Stimulated activated CD4-positive, alpha-beta T cell treated with anti-CD3 and anti-CD28 coated beads, Interleukin-1b, Interleukin-23, amount 100 ng/mL, for 24 hours (primary cell): ENCODE data around the gene SDCBP2.

Experiments used
- DNase-seq, 4 experiments: peaks; one replicate each; pipeline ENCODE4 v3.0.0-alpha.2; 2020; ENCODE audit warnings: low read depth in 4 of 4, low spot score in 1 of 4

The SDCBP2 gene

DNA sequence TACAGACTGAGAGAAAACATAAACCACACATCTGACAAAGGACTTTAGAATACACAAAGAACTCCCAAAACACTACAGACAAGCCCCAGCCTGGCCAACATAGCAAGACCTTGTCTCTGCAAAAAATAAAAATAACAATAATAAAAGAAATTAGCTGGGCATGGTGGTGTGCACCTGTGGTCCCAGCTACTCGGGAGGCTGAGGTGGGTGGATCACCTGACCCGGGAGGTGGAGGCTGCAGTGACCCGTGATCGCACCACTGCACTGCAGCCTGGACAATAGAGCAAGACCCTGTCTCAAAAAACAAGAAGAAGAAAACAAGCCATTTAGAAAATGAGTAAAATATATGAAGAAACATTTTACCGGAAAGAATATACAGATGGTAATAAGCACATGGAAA, 13.1 kb downstream of the SDCBP2 start:
- no peak for DNase-seq

DNA sequence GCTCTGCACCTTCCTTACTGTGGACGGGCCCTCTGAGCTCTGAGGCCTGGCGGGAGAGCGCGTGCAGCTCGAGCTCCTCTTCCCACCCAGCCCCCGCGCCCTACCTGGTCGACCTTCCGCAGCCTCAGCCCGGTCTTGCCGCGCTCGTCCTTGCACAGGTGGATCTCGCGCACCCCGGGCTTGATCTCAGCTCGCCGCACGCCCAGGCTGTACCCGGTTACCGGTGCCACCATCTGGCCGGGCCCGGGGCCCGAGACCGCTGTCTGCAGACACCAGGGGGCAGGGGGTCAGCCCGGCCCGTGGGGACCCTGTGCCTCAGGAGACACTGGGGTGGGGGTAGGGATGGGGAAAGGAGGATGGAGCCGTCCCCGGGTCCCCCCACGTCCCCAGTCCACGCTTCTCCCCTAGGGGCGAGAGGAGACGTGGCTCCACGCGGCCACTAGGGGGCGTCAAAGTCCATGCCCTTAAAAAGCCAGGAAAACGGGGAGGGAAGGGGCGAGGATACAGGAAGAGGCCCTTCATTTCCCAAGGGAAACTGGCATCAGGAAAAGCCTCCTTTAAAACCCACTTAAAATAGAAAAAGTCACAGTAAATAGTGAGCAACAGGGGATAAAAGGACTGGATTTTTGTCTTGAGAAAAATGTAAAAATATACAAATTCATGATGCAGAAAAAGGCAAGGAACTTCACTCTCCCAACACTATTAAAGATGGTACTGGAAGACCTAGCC, 15.5 kb downstream of the SDCBP2 start:
- peak; percentile 38 to 52 (median 49) for DNase-seq

DNA sequence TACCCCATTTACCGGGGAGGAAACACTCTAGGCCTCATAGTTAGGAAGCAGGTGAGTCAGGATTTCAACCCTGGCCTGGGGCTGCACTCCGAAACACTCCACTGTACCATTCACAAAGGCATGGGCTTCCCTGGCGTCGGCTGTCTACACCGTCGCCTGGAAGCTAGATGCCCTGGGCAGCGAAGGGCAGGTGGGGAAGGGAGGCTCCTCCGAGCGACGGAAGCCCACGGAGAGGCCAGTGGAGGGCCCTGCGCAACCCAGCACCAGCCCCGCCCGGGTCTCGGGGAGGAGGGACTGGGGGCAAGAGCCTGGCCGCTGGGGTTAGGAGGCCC, 16.1 kb downstream of the SDCBP2 start:
- no peak for DNase-seq

DNA sequence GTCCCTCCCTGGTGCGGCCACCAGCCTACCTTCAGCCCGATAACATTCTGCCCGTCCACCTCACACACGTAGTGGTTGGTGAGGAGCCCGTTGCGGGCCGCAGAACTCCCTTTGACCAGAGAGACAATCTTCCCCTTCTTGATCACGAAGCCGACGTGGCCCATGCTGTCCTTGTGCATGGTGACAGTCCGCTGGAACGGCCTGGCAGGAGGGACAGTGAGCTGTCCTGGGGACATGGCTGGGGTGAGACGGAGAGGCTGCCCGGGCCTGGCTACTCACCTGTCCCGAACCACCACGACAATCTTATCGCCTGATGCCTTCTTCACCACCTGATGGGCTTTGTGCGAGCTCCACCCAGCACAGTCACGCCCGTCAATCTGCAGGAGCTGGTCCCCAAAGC, 16.6 kb downstream of the SDCBP2 start:
- DNase-seq: no peak

DNA sequence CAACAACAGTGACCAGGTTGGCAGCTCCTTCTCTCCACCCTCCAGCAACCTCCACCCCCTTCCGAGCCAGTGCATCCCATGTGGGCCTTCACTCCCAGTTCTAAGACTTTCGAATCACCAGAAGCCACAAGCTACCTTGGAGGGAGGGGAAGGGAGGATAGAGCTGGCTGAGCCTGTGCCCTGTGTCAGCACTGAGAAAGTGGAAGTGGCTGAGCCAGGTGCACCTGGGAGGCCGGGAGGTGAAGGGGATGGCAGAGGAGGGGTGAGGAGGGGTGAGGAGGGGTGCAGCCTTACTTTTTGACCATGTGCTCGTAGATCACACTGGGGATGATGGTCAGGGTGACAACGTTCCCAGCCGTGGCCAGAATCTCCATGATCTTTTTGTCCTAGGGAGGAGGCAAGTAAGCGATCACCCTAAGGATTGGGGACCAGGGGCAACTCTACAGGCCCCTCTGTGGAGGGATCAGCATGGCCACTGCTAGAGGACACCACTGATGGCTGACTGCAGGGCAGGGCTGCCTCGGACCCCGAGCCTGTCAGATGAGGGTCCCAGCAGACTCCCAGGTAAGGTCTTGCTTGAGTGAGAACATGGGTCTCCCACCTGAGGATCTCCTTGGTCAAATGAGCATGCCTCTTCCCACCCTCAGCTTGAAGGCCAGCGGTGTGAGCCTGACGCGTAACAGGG, 18.3 kb downstream of the SDCBP2 start:
- DNase-seq: no peak

DNA sequence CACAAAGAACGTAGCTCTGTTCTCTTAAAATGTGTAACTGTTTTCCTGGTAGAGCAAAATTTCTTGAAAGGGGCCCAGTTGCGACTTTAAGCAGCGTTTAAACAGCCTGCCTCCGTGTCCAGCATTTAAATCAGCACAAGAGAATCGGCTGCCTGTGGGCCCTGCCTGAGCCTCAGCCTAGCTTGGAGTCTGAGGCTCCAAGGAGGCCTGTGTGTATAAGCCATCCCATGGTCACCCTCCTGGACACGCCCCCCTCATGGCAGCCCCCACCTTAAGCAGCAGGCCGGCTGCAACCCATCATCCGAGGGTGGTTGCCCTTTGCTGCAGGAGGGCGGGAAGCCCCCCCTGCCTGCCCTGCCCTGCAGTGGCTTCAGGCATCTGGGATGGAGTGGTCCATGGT, 18.9 kb downstream of the SDCBP2 start:
- DNase-seq: no peak

DNA sequence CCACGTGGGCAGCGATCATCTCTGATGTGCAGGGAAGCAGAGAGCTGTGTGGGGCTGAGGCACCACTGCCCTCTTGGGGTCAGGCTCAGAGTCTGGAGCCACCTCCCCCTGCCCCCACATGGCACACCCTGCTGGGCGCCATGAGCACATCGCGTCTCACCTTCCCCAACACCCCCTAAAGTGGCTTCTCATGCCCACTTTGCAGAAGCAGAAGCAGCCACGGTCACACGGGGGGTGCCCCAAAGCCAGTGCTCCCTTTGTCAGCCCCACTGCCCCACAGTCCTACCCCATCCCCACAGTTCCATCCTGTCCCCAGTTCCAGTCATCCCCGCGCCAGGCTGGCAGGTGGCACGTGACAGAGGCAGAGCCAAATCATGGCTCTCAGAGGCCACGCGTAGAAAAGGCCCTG, 19.5 kb downstream of the SDCBP2 start:
- no peak for DNase-seq

DNA sequence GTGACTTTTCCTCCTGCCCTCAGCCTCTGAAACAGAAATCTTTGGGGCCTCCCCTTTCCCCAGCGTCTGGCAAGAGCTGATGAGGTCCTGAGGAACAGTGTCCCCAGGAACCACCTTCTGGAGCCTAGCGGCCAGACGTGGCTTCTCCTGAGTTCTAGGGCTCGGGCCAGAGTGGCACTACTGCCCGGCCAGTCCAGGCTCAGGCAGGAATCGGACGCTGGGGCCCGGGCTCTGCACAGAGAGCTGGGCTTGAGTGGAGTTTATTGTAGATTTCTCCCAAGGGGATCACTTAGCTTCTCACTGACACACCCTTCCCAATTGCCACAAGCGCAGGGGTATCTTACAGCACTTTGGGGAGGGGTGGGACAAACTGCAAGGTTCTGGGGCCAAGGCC, 20.2 kb downstream of the SDCBP2 start:
- DNase-seq: no peak

DNA sequence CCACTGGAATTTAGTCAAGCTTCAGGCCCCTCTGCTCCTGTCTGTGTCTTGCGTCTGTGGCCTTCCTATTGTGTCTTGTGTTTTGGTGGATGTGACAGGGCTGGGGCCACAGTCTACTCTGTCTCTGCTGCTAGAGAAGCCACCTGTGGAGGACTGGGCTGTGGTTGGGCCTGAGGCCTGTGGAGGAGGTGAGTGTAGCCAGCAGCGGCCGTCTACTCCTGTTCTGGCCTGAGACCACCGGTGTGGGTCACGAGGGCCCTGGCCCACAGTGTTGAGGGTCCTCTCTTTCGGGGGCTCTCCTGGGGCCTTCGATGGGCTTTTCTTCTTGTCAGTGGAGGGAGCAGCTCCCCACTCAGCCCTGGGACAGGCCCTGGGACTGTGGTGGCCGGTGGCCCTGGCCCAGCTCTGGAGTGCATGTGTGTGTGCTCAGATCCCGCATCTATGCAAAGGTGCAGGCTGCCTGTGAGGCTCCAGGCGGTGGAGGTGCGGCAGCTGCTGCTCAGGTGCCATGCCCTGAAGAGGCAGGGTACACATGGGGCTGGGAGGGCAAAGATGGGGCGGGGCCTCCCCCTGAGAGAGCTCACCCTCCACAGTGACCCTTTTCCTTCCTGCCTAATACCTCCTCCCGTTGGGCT, 20.8 kb downstream of the SDCBP2 start:
- no peak for DNase-seq

DNA sequence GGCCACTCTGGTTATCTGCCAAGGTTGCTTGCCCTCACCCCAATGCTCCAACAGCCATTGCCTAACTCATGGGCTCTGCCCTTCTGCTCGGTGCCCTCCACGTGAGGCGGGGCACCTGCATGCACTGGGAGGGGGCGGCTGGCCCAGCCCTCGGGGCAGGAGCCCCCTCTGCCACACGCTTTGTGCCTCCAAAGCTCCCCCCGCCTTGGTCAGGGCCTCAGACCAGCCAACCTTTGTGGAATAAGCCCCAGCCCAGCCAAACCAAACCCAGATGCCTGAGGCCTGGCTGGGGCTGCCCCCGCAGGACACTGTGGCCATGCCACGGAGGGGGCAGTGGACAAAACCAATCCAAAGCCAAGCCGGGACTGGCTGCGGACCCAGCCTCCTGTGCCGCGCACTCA, 21.4 kb downstream of the SDCBP2 start:
- no peak for DNase-seq

DNA sequence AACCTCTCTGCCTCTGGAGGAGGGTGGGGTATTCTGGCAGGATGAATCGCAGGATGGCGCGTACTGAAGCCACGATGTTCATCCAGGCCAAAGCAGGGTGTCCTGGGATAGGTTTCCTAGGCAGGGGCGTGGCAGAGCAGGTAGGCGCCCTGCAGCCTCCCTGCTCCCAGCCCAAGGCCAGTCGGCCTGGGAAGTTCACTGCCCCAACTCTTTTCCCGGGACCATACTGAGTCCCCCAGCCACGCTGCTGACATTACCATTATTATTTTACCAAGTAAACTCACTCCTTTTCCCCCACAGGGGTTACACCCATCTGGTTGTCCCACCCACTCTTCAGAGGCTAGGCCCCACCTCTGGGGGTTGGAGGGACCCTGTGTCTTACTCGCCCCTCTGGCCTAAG, 21.8 kb downstream of the SDCBP2 start:
- no peak for DNase-seq

DNA sequence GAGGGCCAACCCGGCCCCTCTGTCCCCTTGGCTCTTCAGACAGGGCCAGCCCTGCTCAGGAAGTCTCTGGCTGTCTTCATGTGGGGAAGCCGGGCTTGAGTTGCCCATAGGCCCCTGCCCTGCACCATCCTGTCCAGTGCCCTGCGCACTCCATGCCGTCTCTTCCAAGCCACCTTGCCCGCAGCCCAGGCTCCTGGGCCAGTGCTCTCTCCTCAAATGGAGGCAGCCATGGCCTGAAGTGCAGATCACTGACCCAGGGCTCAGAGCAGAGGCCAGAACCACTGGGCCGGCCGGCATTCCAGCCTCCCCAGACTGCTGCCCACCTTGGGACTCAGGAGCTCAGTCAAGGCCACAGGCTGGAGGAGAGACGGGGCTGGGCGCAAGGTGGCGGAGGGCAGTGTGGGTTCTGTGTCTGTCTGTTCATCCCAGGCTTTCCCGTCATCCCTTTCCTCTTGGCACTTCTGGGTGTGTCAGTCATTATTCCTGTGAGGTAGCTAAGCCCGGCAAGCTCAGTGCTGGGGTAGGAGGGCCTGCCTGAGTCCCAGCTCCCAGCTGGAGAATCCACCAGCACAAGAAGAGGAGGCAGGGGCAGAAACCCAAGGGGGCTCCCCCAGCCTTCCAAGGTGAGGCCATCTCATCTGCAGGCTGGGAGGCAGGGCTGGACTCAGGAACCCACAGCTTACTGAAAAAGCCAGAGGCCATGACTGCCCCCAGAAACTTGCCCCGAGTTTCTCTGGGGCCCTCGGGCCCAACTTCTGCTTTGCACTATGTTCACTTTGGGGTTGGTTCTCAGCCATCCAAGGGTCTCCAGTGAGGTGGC, 22.4 kb downstream of the SDCBP2 start:
- DNase-seq: no peak

DNA sequence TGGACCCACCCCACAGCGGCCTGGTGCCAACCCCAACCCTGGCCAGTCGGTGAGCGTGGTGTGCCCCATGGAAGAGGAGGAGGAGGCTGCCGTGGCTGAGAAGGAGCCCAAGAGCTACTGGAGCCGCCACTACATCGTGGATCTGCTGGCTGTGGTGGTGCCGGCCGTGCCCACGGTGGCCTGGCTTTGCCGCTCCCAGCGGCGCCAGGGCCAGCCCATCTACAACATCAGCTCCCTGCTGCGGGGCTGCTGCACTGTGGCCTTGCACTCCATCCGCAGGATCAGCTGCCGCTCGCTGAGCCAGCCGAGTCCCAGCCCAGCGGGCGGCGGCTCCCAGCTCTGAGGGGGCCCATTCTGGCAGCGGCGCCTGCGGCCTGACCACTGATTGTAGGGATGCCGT, 23.2 kb downstream of the SDCBP2 start:
- DNase-seq: no peak

DNA sequence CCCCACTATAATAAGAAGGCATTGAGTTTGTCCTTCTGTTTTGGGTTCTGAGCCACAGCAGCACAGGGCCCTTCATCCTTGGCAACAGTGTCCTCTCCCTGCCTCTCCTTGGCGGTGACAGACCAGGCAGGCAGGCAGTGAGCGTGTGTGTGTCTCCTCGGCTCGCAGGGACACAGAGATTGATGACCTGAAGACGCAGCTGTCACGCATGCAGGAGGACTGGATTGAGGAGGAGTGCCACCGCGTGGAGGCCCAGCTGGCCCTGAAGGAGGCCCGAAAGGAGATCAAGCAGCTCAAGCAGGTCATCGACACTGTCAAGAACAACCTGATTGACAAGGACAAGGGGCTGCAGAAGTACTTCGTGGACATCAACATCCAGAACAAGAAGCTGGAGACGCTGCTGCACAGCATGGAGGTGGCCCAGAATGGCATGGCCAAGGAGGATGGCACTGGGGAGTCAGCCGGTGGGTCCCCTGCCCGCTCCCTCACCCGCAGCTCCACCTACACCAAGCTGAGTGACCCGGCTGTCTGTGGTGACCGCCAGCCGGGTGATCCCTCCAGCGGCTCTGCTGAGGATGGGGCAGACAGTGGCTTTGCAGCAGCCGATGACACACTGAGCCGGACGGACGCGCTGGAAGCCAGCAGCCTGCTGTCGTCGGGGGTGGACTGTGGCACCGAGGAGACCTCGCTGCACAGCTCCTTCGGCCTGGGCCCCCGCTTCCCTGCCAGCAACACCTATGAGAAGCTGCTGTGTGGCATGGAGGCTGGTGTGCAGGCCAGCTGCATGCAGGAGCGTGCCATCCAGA, 24.0 kb downstream of the SDCBP2 start:
- no peak for DNase-seq

DNA sequence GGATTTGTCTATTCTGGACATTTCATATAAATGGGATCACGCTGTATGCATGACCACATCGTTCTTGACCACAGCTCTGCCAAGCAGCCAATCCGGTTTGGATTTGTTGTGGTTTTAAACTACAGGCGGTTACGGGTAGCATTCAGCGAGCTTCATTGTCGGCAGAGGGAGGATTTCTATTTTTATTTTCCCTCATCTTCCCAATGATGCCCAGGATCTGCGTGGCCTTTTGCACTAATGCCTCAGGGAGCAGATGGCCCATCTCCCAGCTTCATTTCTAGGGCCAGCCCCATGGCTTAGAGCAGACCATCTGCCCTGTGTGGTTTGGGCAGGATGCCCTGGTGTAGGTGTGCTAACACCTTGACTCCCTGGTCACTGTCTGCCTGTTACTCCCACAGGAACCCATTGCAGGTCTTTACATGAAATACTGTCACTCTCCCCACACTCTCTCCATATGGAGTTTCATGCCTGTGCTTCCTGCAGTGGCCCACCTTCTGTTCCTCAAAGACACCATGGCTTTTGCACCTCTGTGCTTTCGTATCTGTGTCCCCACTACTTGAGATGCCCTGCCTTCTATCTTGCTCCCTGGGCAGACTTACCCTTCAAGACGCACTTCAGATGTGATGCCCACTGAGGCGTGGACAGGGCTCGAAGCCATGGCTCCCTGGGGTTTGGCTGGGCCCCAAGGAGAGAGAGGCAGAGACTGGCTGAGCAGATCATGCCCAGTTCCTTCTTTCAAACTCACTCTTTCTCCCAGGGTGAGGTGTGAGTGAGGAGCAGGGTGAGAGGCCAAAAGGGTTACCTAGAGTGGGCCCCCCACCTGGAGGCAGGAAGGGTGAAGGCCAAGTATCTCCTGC, 26.0 kb downstream of the SDCBP2 start:
- no peak for DNase-seq

DNA sequence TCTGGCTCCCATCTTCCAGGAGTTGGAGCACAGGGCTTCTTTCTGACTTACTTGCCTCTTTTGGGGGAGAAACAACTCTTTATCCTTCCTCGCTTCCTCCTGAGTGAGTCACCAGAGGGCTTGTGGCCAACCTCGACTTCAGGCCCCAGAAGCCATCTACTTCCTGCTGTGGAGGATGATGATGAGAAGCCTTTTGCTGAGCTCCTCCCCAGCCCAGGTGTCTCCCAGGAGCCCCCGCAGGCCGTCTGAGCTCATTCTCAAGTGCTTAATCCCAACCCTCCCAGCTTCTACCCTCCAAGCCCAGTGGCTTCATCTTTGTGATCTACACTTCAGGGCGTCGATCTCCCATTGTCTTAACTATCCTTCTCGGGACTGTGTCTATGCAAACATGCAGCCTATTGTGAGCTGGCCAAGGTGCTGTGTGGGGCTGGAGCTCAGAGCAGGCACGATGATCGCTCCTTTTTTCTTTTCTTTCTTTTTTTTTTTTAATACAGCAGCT, 27.9 kb downstream of the SDCBP2 start:
- DNase-seq: peak in 2 of 4 experiments; percentile 22 to 43

DNA sequence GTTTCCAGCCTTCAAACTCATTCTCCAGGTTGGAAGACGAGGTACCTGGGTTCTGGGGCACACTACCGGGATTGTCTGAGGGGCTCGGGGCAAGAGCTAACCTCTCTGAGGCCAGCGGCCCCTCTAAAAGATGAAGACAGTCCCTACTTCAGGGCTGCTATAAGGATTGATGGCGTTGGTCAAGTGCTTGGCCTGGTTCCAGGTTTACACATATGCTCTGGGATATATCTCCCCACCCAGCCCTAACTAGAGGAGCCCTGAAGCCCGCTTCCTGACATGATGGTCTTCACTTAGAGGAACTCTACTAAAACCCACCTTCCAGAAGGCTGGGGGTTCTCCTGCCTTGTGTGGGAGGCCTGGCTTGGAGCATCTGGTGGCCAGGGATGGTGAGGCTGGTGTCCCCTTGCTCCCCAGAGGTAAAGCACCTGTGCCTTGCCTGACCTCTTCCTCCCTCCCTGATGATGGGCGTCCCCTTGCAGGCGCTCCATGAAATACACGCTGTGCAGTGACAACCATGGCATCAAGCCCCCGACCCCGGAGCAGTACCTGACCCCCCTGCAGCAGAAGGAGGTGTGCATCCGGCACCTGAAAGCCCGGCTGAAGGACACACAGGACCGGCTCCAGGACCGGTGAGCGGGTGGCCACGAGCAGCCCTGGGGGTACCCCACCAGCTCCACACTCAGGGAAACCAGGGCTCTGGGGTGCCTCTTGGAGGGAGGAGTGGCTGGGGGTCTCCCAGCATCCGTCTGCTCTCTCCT, 28.7 kb downstream of the SDCBP2 start:
- no peak for DNase-seq

DNA sequence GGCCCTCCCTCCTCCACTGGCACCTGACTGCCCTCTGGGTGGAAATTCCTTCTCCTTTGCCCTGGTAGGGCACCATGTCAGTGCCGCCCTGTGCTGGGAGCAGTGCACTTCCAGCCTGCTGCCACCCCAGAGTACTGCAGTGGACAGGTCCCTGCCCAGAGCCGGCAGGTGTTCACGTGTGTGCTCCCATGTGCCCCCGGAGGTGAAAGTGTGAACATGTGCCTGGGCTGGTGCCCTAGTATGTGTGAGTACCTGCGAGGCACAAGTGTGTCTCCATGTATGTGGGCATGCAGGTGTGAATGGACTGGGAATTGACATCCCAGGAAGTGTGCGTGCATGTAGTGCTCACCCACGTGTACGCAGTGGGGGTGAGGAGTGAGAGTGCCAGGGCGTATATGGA, 29.4 kb downstream of the SDCBP2 start:
- DNase-seq: peak in 3 of 4 experiments; percentile 21 to 28 (median 25)

DNA sequence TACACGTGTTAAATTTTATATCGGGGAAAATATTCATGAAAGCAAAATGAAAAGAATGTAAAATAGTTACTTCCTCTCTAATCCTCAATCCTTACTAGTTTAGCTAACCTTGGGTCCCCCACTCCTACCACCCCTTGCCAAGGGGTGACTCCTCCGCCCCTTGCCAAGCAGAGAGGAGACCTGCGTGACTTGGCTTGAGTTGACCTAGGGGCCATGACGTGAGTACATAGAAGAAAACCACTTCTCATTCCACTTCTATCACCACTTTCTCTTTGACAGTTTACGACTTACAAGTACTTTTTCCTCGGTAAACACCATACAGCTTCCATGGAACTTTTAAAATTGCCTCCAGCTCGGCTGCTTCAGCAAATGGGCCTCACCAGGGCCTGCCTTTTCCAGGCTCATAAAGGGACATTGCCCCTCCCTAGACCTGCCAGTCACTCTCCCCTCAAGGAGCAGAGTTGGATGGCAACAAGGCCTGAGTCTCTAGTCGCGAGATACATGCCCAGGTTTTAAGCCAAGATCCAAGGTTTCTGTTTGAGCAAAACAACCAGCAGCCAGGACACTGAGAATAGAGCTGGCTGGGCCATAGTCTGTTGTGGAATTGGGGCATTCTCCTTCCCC, 29.9 kb downstream of the SDCBP2 start:
- DNase-seq: no peak
